ENCODE measurements around the gene ETFA.

Gene ETFA

GRCh38 chr15:76221085-76221767, 90.0 kb downstream of the ETFA start:
- DNase-seq (ENCODE audit: low spot score), result no peak

DNA sequence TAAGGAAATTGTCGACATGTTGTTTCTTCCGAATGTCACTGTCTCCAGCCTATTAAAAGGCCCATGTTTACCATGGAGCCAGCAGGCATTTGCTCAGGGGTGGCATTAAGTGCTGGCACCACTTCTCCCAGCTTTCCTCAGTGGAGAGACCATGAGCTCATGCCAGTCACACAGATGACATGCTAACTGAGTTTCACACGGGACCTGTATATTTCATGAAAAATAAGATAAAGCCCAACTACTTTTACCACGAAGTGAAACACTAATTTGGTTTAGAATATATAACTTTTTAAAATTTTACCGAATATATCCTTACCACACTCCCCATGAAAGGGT, 93.4 kb downstream of the ETFA start:
- no peak for DNase-seq (ENCODE audit: low spot score)

DNA sequence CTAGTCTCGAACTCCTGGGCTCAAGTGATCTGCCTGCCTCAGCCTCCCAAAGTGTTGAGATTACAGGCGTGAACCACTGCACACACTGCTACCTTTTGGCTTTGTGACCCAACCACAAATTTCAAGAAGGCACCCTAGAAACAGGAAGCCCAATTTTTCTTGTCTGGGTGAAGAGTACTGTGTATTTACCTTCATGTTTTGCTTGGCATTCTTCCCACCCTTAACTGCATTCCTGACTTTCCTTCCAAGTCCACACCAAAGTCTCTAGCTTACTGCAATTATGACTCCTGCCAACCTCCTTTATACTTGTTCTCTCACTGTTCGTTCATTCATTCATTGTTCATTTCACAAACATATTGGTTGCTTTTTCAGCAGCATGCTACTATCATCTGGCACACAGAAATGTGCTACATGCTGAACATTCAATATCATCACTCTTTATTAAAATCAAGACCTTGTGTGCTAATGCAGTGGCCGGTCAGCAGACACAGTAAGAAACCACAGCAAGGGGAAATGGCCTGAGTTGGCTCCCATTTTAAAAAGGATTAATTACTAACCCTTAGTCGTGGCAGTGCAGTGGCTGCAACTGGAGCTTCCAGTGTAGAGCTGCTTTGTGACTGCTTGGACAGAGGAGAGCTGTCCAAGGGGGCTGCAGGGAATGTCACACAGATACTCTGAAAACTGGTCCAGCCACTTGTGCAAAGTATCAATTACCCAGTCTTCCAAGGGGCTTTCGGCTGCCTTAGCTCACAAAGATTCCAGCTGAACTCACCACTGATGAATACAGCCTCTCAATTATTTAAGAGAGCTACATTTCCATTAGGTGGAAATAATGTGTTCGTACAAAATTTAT, 94.0 kb downstream of the ETFA start:
- no peak for DNase-seq (ENCODE audit: low spot score)

DNA sequence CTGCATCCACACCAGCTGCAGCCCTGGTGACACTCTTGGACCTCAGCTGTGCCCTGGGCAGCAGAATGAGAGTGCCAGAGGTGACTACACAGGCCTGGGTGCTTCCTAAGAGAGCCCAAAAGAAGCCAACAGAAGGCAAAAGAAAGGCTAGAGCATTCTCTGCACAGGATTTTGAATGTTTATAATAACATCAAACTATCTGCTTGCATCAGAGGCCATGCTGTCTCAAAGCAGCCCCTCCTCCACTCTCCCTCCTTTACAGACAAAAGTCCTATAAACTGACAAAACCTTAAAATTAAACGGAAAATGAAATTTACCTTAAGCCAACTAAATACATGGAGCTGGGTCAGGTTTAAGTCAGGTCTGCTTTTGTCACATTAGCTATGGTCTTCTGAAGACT, 95.6 kb downstream of the ETFA start:
- DNase-seq (ENCODE audit: low spot score), result no peak

DNA sequence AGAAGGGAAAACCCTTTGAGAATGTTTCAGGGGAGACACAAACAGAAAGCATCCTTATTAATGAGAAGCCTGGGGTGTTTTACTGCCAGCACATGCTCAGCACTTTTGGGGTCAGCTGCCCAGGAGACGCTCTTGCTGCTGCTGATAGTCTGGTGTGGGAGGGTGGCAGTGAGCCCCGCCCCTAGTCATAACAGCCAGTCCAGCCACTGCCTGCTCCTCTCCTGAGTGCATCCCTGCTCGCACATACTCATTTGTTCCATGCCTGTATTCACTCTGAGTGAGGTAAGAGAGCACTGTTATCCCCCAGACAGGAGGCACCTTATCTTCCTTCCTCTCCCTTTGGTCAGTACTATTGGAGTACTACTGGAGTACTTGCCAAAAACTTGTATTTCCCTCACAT, 101.3 kb downstream of the ETFA start:
- DNase-seq (ENCODE audit: low spot score), result no peak

DNA sequence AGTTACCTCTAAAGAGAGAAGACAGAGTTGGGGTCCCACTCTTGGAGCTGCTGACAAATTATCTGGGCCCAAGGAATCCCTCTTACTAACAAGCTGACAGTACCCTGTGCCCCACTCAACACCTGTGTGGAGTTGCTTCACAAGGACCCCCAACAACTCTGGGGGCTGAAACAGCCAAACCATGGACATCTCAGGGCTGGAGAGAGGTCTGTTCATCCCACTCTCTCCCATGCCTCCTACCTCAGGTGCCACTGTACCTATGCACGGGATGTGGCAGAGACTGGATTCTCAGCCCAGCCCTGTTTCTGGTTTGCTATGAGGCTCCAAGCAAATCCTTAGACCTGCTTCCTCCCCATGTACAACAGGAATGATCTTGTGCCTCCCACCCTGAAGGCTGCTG, 101.7 kb downstream of the ETFA start:
- no peak for DNase-seq (ENCODE audit: low spot score)

DNA sequence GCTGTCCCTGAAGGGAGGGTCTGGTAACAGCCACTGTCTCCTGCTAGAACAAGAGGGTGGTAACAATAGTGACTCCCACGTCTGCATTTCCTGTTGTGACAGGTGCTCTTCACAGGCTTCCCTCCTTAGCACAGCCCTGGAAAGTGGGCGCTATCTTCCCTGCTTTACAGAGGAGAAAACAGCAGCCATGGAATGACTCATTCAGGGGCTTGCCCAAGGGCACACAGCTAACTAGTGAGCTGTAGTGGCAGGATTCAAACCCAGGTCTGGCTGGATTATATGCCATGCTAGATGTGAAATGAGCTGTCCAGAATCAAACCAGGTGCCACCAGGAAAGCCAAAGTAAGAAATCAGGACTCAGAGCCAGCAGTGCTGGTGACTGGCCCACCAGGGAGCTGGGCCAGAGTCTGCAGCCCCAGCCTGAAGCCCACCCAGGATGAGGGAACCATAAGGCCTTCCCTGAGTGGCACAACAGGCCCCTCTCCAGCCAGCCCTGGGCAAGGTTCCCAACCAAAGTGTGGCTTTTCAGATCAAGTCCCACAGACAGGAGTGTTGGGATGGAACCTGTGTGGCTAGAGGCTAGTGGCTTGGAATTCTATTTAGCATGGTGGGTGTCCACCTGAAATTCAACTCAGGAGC, 102.4 kb downstream of the ETFA start:
- no peak for DNase-seq (ENCODE audit: low spot score)

- DNase-seq (ENCODE audit: low spot score), result no peak
Measured at GRCh38 chr15:76208084-76208785, 103.0 kb downstream of the ETFA start.

DNA sequence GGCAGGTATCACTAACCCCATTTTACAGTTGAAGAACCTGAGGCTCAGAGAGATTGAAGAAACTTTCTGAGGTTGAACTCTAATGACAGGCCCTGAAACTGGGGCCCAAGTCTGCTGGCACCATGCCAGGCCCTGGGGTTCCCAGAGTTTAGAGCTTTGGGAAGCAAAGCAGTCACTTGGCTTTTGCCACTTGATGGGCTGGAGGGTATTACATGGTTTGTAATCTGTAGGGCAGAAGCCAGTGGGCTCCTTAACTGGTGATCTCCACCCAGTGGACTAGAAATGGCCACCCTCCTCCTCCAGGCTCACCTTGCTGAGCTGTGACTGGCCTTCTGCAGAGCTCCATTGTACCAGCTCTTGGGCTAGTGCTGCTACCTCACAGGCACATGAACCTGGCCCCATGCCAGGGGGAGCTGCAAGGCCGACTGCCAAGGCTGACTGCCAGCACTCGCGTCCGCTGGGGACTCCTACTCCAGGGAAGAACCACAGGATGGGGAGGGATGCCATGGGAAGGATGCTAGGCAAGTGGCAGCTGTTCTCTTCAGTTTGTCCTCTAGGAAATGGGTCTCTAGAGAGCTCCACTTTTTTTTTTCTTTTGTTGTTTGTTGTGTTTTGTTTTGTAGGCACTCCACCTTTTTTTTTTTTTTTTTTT, 104.8 kb downstream of the ETFA start:
- DNase-seq (ENCODE audit: low spot score), result no peak

DNA sequence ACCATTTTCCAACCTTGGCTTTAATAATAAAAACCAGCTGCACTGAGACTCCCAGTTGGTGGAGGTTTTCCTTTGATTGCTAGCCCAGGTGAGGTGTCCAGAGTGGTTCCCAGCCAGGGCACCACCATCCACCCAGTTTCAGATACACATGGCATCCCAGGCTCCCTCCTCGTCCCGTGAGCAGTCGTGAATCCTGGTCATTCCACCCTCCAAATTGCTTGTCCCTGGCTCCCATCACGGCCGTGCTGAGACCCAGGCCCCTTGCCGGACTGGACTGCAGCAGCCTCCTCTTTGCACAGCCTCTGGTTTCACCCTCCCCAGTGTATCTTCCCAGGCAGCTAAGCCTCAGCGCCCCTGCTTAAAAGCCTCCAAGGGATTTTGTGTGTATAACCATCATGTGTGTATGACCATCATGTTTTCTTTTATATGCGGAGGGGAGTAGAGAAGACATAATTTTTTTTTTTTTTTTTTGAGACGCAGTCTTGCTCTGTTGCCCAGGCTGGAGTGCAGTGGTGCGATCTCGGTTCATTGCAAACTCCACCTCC, 106.3 kb downstream of the ETFA start:
- no peak for DNase-seq (ENCODE audit: low spot score)

GRCh38 chr15:76204109-76204845, 107.0 kb downstream of the ETFA start:
- no peak for DNase-seq (ENCODE audit: low spot score)

DNA sequence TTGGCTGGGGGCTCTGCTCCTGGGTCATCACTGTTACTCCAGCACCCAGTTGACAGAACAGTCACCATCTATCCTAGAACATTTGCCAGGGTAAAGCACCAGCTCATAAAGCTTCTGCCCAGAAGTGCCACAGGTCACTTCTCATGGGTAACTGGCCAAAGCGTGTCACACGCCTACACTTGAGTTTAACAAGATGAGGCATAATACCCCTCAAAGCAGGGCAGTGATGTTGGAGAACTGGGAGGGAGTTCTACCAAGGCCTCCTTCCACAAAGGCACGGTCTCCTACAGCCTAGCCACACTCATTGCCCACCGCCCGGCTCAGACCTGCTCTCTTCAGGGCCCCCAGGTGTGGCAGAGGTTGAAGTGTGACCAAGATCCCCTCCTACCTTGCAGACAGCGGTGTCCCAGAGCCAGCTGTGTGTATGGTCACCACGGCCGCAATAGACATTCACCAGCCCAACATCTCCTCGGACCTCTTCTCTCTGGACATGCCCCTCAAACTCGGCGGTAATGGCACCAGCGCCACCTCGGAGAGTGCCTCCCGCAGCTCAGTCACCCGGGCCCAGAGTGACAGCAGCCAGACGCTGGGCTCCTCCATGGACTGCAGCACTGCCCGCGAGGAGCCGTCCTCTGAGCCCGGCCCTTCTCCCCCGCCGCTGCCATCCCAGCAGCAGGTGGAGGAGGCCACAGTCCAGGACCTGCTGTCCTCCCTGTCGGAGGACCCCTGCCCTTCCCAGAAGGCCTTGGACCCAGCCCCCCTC, 107.7 kb downstream of the ETFA start:
- DNase-seq (ENCODE audit: low spot score), result no peak

DNA sequence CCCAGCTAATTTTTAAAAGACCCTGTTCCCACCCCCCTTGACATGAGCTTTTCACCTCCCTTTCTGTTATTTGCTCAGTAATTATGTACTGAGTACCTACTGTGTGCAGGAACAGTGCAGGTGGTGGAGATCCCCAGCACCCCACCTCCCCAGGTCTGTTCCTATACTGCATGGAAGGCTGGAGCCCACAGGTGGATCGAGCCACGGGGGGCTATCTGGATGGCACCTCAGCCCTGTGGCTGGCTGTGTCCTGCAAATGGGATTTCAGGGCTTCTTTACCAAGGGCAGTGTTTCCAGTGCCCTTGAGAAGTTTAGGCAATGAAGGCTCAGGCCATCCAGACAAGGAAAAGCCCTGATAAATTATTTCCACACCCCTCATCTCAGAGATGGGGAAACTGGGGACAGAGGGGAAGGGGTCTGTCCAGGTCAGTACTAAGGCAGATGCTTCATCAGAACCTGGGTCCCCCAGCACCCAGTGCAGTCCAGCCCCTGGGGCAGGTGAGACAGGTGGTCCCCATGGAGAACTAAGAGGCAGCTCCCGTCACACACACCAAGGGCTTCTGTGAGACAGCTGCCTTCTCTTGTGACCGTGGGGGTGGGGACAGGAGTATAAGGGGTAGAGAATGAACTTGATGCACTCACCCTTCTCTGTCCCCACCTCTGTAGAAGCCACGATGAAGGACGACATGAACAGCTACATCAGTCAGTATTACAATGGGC, 109.6 kb downstream of the ETFA start:
- no peak for DNase-seq (ENCODE audit: low spot score)

- DNase-seq (ENCODE audit: low spot score), result no peak
Measured at GRCh38 chr15:76200641-76201105, 110.6 kb downstream of the ETFA start.

DNA sequence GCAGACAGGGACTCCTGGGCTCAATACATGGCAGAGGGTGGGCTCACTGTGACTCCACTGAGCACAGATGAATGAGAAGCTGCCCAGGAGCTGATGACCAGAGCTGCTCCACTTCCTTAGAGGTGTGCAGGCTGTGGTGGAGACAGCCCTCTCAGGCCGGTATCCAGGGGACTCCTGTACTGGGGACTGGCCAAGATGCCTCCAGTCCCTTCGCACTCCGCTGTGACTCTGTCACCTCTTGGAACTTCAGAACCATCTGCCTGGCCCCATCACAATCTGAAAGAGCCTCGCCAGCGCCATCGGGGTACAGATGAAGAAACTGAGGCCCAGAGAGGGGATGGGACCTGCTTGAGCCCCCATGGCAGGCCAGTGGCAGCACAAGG, 111.2 kb downstream of the ETFA start:
- no peak for DNase-seq (ENCODE audit: low spot score)

DNA sequence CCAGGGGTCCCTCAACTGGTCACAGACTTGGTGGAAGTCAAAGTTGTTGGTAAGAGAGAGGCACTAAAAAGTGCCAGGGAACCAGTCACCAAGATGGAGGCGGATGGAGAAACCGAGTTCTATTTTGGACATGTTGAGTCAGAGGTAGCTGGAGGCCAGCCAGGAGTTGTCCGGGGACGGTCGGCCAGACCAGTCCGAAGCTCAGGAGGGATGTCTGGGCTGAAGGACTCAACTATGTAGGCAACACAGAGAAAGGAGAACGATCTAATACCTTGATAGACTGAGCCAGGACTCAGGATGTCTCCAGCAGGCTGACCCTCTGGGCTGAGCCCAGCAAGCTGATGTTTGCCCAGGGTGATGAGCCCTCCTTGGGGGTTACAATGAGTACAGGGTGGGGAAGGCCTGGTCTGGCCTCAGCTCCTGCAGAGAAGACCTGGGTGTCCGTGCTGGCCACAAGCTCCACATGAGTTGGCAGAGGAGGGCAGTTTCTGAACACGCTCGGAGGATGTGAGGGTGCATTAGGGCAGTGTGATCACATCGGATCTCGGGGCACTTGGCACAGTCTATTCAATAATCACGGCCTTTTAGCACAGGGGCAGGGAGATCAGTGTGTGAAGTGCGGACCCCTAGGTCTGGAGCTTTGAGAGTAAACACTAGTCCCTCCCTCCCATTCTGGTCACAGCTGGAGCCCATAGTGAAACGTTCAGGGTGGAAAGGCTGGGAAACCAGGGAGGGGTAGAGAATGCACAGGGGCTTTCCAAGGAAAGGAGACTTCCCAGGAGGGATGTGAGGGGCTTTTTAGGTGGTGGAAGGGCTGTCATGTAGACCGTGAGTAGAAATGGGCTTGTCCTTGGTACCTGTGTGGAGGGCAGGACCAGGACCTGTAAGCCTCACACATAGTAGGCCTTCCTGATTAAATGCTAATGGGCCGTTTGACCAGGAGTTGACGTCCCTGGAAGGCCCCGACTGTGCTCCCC, 111.9 kb downstream of the ETFA start:
- no peak for DNase-seq (ENCODE audit: low spot score)

DNA sequence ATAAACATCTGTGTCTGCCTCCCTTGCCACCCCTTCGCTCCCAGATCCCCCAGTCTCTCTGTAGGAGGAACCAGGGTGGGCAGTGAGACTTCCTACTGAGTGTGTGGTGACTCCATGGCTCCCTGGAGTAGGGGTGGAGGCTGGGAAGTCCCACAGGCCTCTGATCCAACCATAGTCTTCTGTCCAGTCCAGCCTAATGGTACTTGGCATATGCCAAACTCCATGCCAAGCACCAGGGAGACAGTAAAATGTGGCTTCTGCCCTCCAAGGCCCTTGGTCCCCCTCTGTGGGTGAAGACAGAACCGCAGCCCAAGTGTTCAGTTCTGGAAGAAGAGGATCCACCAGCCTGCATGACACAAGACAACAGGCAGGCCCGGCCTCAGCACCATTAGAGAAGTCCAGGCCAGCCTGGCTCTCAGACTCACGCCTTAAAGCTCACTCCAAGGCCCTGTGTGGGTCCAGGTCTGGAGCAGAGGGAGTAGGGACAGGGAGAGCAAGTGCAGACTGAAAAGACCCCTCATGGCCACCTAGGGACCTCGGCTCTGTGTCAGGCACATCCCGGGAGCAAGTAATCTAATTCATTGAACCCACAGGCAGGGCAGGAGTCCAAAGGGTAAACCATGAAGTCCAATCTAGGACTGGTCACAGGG, 112.7 kb downstream of the ETFA start:
- no peak for DNase-seq (ENCODE audit: low spot score)

All from SK-N-DZ (cell line).